ENCODE results near the gene HINFP. TPM values are rescaled to one million over a fixed set of nuclear protein-coding genes. Genes with fewer than 3 reads are reported as not detected.

The HINFP gene, protein sequence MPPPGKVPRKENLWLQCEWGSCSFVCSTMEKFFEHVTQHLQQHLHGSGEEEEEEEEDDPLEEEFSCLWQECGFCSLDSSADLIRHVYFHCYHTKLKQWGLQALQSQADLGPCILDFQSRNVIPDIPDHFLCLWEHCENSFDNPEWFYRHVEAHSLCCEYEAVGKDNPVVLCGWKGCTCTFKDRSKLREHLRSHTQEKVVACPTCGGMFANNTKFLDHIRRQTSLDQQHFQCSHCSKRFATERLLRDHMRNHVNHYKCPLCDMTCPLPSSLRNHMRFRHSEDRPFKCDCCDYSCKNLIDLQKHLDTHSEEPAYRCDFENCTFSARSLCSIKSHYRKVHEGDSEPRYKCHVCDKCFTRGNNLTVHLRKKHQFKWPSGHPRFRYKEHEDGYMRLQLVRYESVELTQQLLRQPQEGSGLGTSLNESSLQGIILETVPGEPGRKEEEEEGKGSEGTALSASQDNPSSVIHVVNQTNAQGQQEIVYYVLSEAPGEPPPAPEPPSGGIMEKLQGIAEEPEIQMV
- total RNA-seq (2014; rRNA removed; shearing (Covaris generic)) (29.2 and 29.6 TPM in 2 replicates), polyA plus RNA-seq (2016; fragmentation: Nextera tagmentation; extraction: Ambion mirVana) (12.6 and 12.8 TPM in 2 replicates)
- long read RNA-seq, transcript HINFP-201 (10 exons, 3,163 nt) = major isoform, 13 of 26 reads
- long read RNA-seq, partial matches to known transcripts = 5 of 26 reads
- long read RNA-seq, other reads (novel, unspliced or antisense) = 7 of 26 reads

DNA sequence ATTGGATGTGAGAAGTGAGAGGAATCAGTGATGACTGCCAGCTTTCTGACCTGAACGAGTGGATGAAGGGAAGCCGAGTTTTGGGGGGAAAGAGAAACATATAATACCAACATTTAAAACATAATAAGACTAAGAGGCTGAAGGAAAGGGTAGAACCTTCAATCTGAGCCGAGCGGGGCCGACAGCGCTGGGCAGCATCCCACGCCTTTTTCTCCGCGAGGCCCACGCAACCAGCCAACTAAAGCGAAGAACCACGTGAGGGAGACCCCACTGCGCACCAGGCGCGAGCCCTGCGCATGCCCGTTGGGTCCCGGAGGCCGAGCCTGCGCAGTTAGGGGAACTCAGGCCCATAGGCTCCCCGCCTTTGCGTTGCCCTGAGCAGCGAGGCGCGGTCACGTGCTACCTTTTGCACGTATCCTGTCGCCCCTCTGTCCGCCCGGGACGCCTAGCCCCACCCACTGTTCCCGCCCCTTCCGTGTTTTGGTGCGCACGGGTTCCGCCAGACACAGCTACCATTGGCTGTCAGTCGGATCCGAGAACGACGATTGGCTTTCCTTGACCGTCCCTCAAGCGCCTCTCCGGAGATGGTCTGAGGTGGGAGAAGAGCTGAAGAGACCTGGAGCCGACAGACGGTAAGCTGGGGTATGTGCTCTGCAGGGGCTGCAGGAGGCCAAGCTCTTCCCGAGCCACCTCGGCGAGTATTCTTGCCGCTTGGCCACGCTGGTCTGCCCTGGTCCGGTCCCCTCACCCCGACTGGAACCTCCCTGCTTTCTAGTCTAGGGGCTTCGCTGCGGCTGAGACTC, at the start of gene HINFP:
Gene HINFP (plus strand): TSS at position 573 of the 803 bp plus-strand sequence. CDS start 5,365 bp downstream, outside the sequence.
- no peaks in the 10 kb centered on the region for H3K36me3 ChIP-seq (ENCODE audit: insufficient read depth)
- H3K4me1 ChIP-seq (ENCODE audit: insufficient read depth) = peaks cover 13% of the 10 kb centered on the region; the same call in 1 of the 2 replicates
- peaks cover 18% of the 10 kb centered on the region for H3K4me1 Mint-ChIP-seq
- ATAC-seq (peak; percentile 98), DNase-seq (ENCODE audit: low spot score) (peak; percentile 99)
- H3K9me3 Mint-ChIP-seq = no peaks in the 10 kb centered on the region
- peaks cover 15% of the 10 kb centered on the region for H3K27me3 Mint-ChIP-seq (ENCODE audit: insufficient read depth, low read depth, poor library complexity)
- peaks cover 12% of the 10 kb centered on the region for H3K36me3 Mint-ChIP-seq (ENCODE audit: low read depth)
- peaks cover 14% of the 10 kb centered on the region; the same call in 1 of the 2 replicates for H4K20me1 ChIP-seq (replicated peaks; ENCODE audit: insufficient read depth)
- peak within 1 kb of the TSS; percentile 92 for H3K27ac ChIP-seq (ENCODE audit: low read depth)
- no peaks in the 10 kb centered on the region for H3K27me3 ChIP-seq (ENCODE audit: insufficient read depth)
- peaks cover 14% of the 10 kb centered on the region; the same call in 1 of the 2 replicates for H3F3A ChIP-seq (replicated peaks; ENCODE audit: low read depth)
- peak within 1 kb of the TSS; percentile 93 for H3K27ac Mint-ChIP-seq
- H3K4me2 ChIP-seq = peak within 1 kb of the TSS; percentile 100
- peak within 1 kb of the TSS; percentile 94 for H3K4me3 Mint-ChIP-seq
- peak within 1 kb of the TSS; percentile 99 for H2AFZ ChIP-seq
- H3K79me2 ChIP-seq (replicated peaks; ENCODE audit: insufficient read depth) = peaks cover 31% of the 10 kb centered on the region
- peak within 1 kb of the TSS; percentile 100 for H3K4me3 ChIP-seq
- no peaks in the 10 kb centered on the region for H3K9me2 ChIP-seq (ENCODE audit: insufficient read depth)
- TF ChIP-seq, protein P1, sequence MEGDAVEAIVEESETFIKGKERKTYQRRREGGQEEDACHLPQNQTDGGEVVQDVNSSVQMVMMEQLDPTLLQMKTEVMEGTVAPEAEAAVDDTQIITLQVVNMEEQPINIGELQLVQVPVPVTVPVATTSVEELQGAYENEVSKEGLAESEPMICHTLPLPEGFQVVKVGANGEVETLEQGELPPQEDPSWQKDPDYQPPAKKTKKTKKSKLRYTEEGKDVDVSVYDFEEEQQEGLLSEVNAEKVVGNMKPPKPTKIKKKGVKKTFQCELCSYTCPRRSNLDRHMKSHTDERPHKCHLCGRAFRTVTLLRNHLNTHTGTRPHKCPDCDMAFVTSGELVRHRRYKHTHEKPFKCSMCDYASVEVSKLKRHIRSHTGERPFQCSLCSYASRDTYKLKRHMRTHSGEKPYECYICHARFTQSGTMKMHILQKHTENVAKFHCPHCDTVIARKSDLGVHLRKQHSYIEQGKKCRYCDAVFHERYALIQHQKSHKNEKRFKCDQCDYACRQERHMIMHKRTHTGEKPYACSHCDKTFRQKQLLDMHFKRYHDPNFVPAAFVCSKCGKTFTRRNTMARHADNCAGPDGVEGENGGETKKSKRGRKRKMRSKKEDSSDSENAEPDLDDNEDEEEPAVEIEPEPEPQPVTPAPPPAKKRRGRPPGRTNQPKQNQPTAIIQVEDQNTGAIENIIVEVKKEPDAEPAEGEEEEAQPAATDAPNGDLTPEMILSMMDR (conservative IDR thresholded peaks at IDR 0.05; ENCODE audit: low read depth in 2 of 2) = no peak
- TF ChIP-seq POLR2AphosphoS5 (IDR thresholded peaks at IDR 0.05; ENCODE audit: low read depth) = peak; percentile 92
- no peak for TF ChIP-seq ZNF331 (CRISPR knock-in tag; IDR thresholded peaks at IDR 0.05; ENCODE audit: low read depth)
- TF ChIP-seq, protein P2, sequence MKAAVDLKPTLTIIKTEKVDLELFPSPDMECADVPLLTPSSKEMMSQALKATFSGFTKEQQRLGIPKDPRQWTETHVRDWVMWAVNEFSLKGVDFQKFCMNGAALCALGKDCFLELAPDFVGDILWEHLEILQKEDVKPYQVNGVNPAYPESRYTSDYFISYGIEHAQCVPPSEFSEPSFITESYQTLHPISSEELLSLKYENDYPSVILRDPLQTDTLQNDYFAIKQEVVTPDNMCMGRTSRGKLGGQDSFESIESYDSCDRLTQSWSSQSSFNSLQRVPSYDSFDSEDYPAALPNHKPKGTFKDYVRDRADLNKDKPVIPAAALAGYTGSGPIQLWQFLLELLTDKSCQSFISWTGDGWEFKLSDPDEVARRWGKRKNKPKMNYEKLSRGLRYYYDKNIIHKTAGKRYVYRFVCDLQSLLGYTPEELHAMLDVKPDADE (IDR thresholded peaks at IDR 0.05) = 0 out of 2 replicates have a peak, but pooled peaks have one; percentile 59
- TF ChIP-seq EZH2 (IDR thresholded peaks at IDR 0.05; ENCODE audit: low read depth, unreplicated experiment) = no peak
- no peak for TF ChIP-seq ZNF114 (CRISPR knock-in tag; IDR thresholded peaks at IDR 0.05)
- no peak for TF ChIP-seq NANOG (IDR thresholded peaks at IDR 0.05; ENCODE audit: borderline replicate concordance)
- peak; percentile 25; the same call in 1 of the 2 replicates for TF ChIP-seq CREB1 (CRISPR knock-in tag; IDR thresholded peaks at IDR 0.05; ENCODE audit: low read depth)
- TF ChIP-seq, protein P3, sequence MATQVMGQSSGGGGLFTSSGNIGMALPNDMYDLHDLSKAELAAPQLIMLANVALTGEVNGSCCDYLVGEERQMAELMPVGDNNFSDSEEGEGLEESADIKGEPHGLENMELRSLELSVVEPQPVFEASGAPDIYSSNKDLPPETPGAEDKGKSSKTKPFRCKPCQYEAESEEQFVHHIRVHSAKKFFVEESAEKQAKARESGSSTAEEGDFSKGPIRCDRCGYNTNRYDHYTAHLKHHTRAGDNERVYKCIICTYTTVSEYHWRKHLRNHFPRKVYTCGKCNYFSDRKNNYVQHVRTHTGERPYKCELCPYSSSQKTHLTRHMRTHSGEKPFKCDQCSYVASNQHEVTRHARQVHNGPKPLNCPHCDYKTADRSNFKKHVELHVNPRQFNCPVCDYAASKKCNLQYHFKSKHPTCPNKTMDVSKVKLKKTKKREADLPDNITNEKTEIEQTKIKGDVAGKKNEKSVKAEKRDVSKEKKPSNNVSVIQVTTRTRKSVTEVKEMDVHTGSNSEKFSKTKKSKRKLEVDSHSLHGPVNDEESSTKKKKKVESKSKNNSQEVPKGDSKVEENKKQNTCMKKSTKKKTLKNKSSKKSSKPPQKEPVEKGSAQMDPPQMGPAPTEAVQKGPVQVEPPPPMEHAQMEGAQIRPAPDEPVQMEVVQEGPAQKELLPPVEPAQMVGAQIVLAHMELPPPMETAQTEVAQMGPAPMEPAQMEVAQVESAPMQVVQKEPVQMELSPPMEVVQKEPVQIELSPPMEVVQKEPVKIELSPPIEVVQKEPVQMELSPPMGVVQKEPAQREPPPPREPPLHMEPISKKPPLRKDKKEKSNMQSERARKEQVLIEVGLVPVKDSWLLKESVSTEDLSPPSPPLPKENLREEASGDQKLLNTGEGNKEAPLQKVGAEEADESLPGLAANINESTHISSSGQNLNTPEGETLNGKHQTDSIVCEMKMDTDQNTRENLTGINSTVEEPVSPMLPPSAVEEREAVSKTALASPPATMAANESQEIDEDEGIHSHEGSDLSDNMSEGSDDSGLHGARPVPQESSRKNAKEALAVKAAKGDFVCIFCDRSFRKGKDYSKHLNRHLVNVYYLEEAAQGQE (IDR thresholded peaks at IDR 0.05; ENCODE audit: unreplicated experiment) = no peak
- TF ChIP-seq EZH2phosphoT487 (IDR thresholded peaks at IDR 0.05; ENCODE audit: unreplicated experiment) = no peak
- TF ChIP-seq STAT1 (IDR thresholded peaks at IDR 0.05; ENCODE audit: unreplicated experiment) = no peak
- no peak for TF ChIP-seq JUNB (IDR thresholded peaks at IDR 0.05; ENCODE audit: unreplicated experiment)
